Esophagus squamous epithelium (tissue), 5 donors: ENCODE results near the gene SLC35F3. TPM values are rescaled to one million over a fixed set of nuclear protein-coding genes. Genes with fewer than 3 reads are reported as not detected.

Experiments used
- DNase-seq: peaks from one replicate; lab custom pipeline; 2025; lab: John Stamatoyannopoulos, UW
- H3K27ac ChIP-seq, 4 donors: fragments of 200-600 bp; sonication (generic); one replicate each; pipeline ENCODE4 v1.5.1; 2016 to 2019; ENCODE audit warnings: mild to moderate bottlenecking in 1 of 4
- H3K27me3 ChIP-seq, 4 donors: fragments of 200-600 bp; sonication (generic); 1 replicate in 3 of 4; 2 replicates in 1 of 4; pipeline versions ENCODE4 v1.5.1 to v1.6.0; 2017 to 2021; ENCODE audit warnings: antibody characterized with exemption in 1 of 4
- H3K36me3 ChIP-seq, 3 donors: fragments of 200-600 bp; sonication (generic); one replicate each; pipeline ENCODE4 v1.5.1; 2016 to 2019
- H3K4me1 ChIP-seq, 3 donors: fragments of 200-600 bp; sonication (generic); one replicate each; pipeline ENCODE4 v1.5.1; 2017 to 2019
- H3K4me3 ChIP-seq, 4 donors: fragments of 200-600 bp; sonication (generic); 1 replicate in 3 of 4; 2 replicates in 1 of 4; pipeline ENCODE4 v1.5.1; 2016 to 2019; ENCODE audit warnings: mild to moderate bottlenecking in 2 of 4, moderate library complexity in 1 of 4
- H3K9me3 ChIP-seq, 3 donors: fragments of 200-600 bp; sonication (generic); one replicate each; pipeline ENCODE4 v1.5.1; 2016 to 2019
- CTCF ChIP-seq, 6 experiments: fragments of 450-650 bp in 4 of 6; fragments of 200-600 bp in 2 of 6; sonication (generic) in 2 of 6; IDR thresholded peaks; one replicate each; pipeline ENCODE4 v1.5.1; 2016 to 2019; ENCODE audit warnings: antibody characterized with exemption in 6 of 6, mild to moderate bottlenecking in 4 of 6, moderate library complexity in 4 of 6
- POLR2A ChIP-seq, 4 donors: fragments of 450-650 bp; IDR thresholded peaks; one replicate each; pipeline ENCODE4 v1.6.1; 2017; ENCODE audit warnings: antibody characterized with exemption in 4 of 4, mild to moderate bottlenecking in 4 of 4, moderate library complexity in 3 of 4
- WGBS, 2 donors: methylation state at CpG; one replicate each; pipeline ENCODE4 v1.1.5; 2018; 5-methylcytosine and 5-hydroxymethylcytosine counted together
- intact Hi-C: fragments of 100-400 bp; cut with DNase I; formaldehyde crosslinking; loops from one replicate; pipeline ENCODE4 v1.15.0; 2022
- total RNA-seq, 4 donors: library from RNA; depleted of rRNA; stranded (reverse); fragments of >200 nt; gene quantifications; one replicate each; pipeline ENCODE4 v1.1.0, GENCODE V29; 2016
- donor health status: DM: yes; HTN: yes; CAD: no.

The SLC35F3 gene
- total RNA-seq, 4 donors from 2014 or later: 0.13 to 0.99 (median 0.55) TPM

GRCh38 chr1:234218078-234218477, 313.6 kb downstream of the SLC35F3 start:
- H3K9me3 ChIP-seq: no peaks in the 10 kb centered on the region
- H3K27ac ChIP-seq: no peak overlapping the region
- no peaks in the 10 kb centered on the region for H3K36me3 ChIP-seq
- H3K27me3 ChIP-seq: peaks cover 0 to 88% (median 0%) of the 10 kb centered on the region in 4 donors
- peaks cover 8 to 25% (median 10%) of the 10 kb centered on the region in 3 donors for H3K4me1 ChIP-seq
- H3K4me3 ChIP-seq: no peak overlapping the region
- WGBS, 2 donors: 86 to 89% methylated on average over 3 of the region's 3 CpGs
- no peak for DNase-seq
- intact Hi-C loops: no loop called here
- TF ChIP-seq POLR2A (IDR thresholded peaks at IDR 0.05): no peak
- no peak for TF ChIP-seq CTCF (IDR thresholded peaks at IDR 0.05)

GRCh38 chr1:234219711-234220110, 315.2 kb downstream of the SLC35F3 start:
- no peak for DNase-seq
- H3K27ac ChIP-seq: no peak overlapping the region
- H3K27me3 ChIP-seq: peaks cover 0 to 86% (median 0%) of the 10 kb centered on the region in 4 donors
- intact Hi-C loops: no loop called here
- no peaks in the 10 kb centered on the region for H3K9me3 ChIP-seq
- TF ChIP-seq POLR2A (IDR thresholded peaks at IDR 0.05) (no peak), CTCF (IDR thresholded peaks at IDR 0.05) (no peak)
- H3K36me3 ChIP-seq: no peaks in the 10 kb centered on the region
- H3K4me1 ChIP-seq: peaks cover 0 to 9% (median 5%) of the 10 kb centered on the region in 3 donors
- no peak overlapping the region for H3K4me3 ChIP-seq
- 77 to 93% methylated on average over 9 of the region's 9 CpGs for WGBS, 2 donors

GRCh38 chr1:234221601-234222000, 317.1 kb downstream of the SLC35F3 start:
- no peak overlapping the region for H3K27ac ChIP-seq
- H3K4me3 ChIP-seq: no peak overlapping the region
- peaks cover 0 to 77% (median 0%) of the 10 kb centered on the region in 4 donors for H3K27me3 ChIP-seq
- H3K36me3 ChIP-seq: no peaks in the 10 kb centered on the region
- DNase-seq: no peak
- intact Hi-C loops: no loop called here
- no peaks in the 10 kb centered on the region for H3K4me1 ChIP-seq
- H3K9me3 ChIP-seq: no peaks in the 10 kb centered on the region
- WGBS, 2 donors: 76 to 91% methylated on average over 2 of the region's 2 CpGs
- TF ChIP-seq POLR2A (IDR thresholded peaks at IDR 0.05): no peak
- TF ChIP-seq CTCF (IDR thresholded peaks at IDR 0.05): no peak

- no peaks in the 10 kb centered on the region for H3K36me3 ChIP-seq
- H3K9me3 ChIP-seq: no peaks in the 10 kb centered on the region
- 30 to 44% methylated on average over 6 of the region's 6 CpGs for WGBS, 2 donors
- TF ChIP-seq CTCF (IDR thresholded peaks at IDR 0.05) (no peak), POLR2A (IDR thresholded peaks at IDR 0.05) (no peak)
- DNase-seq: no peak
- H3K27me3 ChIP-seq: peaks cover 0 to 70% (median 0%) of the 10 kb centered on the region in 4 donors
- H3K4me1 ChIP-seq: no peaks in the 10 kb centered on the region
- no peak overlapping the region for H3K27ac ChIP-seq
- no peak overlapping the region for H3K4me3 ChIP-seq
- intact Hi-C loops: no loop called here
Observed at GRCh38 chr1:234222561-234223280, 318.2 kb downstream of the SLC35F3 start.

GRCh38 chr1:234226113-234226818, 321.8 kb downstream of the SLC35F3 start:
- no peaks in the 10 kb centered on the region for H3K9me3 ChIP-seq
- H3K27ac ChIP-seq: no peak overlapping the region
- no peak overlapping the region for H3K4me3 ChIP-seq
- no peak for DNase-seq
- H3K4me1 ChIP-seq: no peaks in the 10 kb centered on the region
- H3K36me3 ChIP-seq: no peaks in the 10 kb centered on the region
- H3K27me3 ChIP-seq: peaks cover 0 to 73% (median 0%) of the 10 kb centered on the region in 4 donors
- intact Hi-C loops: no loop called here
- WGBS, 2 donors: 76 to 85% methylated on average over 5 of the region's 5 CpGs
- TF ChIP-seq POLR2A (IDR thresholded peaks at IDR 0.05) (no peak), CTCF (IDR thresholded peaks at IDR 0.05) (no peak)
